SJCRH30 (cell line): ENCODE measurements around the gene DCTN2. TPM values are rescaled to one million over a fixed set of nuclear protein-coding genes. Genes with fewer than 3 reads are reported as not detected.
A peak's percentile ranks its signal among the peaks of the same experiment; 100 is the strongest.
"Not testable (repeated sequence)": the region's sequence is repeated elsewhere in the genome, so short reads cannot be mapped to it uniquely, and the experiment has no call there.

Experiments used
- DNase-seq, 2 experiments: peaks; one replicate each; pipeline ENCODE4 v3.0.0-alpha.2; 2015 to 2020
- H3K27ac ChIP-seq: fragments of 250-450 bp; sonication (Bioruptor Pico); 2 replicates; pipeline ENCODE4 v1.5.1; 2020; ENCODE audit warnings: mild to moderate bottlenecking, moderate library complexity
- H3K27me3 ChIP-seq: fragments of 250-450 bp; sonication (Bioruptor Pico); 2 replicates; pipeline ENCODE4 v1.5.1; 2020; ENCODE audit warnings: mild to moderate bottlenecking, moderate library complexity
- H3K36me3 ChIP-seq: fragments of 250-450 bp; sonication (Bioruptor Pico); 2 replicates; pipeline ENCODE4 v1.5.1; 2020; ENCODE audit warnings: mild to moderate bottlenecking, moderate library complexity
- H3K4me1 ChIP-seq: fragments of 250-450 bp; sonication (Bioruptor Pico); 2 replicates; pipeline ENCODE4 v1.5.1; 2020; ENCODE audit warnings: mild to moderate bottlenecking, moderate library complexity
- H3K4me3 ChIP-seq: fragments of 250-450 bp; sonication (Bioruptor Pico); 2 replicates; pipeline ENCODE4 v1.5.1; 2020; ENCODE audit warnings: mild to moderate bottlenecking, moderate library complexity
- H3K9me3 ChIP-seq: fragments of 250-450 bp; sonication (Bioruptor Pico); replicated peaks from 2 replicates; pipeline ENCODE4 v1.5.1; 2020; ENCODE audit warnings: mild to moderate bottlenecking, moderate library complexity
- total RNA-seq: library from RNA; depleted of rRNA; stranded (reverse); fragments of >200 nt; shearing (Covaris generic); gene quantifications from 2 replicates; pipeline ENCODE4 v1.2.3, GENCODE V29; 2014

DCTN2 gene
- total RNA-seq, 1 experiment from 2014 or later = 83.3 TPM

- peaks cover 41% of the 10 kb centered on the region for H3K36me3 ChIP-seq
- H3K4me1 ChIP-seq = peaks cover 43% of the 10 kb centered on the region
Observed at GRCh38 chr12:57522011-57522886, 24.7 kb downstream of the DCTN2 start, which contains the start of gene MBD6. Gene MBD6 (plus strand): TSS chr12:57522824. CDS start chr12:57524304, 1,480 bp downstream.

GRCh38 chr12:57521525-57522010 lies 25.4 kb downstream of the DCTN2 start:
- H3K9me3 ChIP-seq = no peaks in the 10 kb centered on the region
- H3K27me3 ChIP-seq = no peaks in the 10 kb centered on the region
- peaks cover 43% of the 10 kb centered on the region for H3K4me1 ChIP-seq
- peak; percentile 98 to 99 for DNase-seq
- H3K4me3 ChIP-seq = peak overlapping the region; percentile 65
- H3K36me3 ChIP-seq = peaks cover 41% of the 10 kb centered on the region
- peak overlapping the region; percentile 75 for H3K27ac ChIP-seq

More at GRCh38 chr12:57522011-57522886, 24.7 kb downstream of the DCTN2 start, which contains the start of gene MBD6:
- Histone ChIP-seq H3K9me3 (no peaks in the 10 kb centered on the region), H3K27ac (peak within 1 kb of the TSS; percentile 75), H3K4me3 (peak within 1 kb of the TSS; percentile 65), H3K27me3 (no peaks in the 10 kb centered on the region)
- peak; percentile 100 for DNase-seq

DNA sequence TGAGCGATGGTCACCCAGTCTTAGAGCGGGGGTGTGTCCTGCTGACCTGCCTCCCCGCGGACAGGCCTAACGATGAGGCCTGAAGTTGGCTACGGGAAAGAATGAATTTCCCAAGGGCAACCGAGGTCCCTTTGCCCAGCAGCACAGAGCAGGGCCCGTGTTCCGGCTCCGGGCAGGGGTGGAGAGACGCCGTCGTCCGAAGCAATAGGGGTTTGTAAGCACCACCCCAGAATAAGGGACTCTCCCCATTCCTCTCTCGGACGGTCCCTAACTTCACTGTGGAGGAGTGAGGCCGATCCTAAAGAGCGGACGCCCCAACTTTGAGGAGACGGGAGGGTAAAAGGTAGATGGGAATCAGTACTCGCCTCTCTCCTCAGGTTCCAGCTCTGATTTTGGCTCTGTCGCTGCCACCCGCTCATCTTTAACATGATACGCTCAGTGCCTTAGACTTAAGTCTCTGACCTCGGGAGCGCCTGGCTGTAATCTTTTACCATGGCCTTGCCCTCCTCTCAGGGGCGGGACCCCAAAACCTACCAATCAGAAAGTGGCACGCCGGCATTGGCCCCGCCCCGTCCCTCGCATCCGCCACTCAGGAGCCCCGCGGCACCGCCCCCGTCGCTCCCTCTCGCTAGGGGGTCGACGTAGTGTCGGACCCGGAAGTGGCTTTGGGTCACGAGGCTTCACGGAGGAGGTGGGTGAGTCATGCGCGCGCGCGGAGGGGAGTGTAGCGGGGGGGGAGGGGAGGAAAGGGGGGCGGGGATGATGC lies 26.8 kb downstream of the DCTN2 start, which contains the start of gene DDIT3:
Gene DDIT3, minus strand, starts transcription at position 462 of the 766 bp plus-strand sequence. CDS start 3,108 bp downstream, outside the sequence.
- peaks cover 43% of the 10 kb centered on the region for H3K4me1 ChIP-seq
- peak; percentile 100 for DNase-seq

DNA sequence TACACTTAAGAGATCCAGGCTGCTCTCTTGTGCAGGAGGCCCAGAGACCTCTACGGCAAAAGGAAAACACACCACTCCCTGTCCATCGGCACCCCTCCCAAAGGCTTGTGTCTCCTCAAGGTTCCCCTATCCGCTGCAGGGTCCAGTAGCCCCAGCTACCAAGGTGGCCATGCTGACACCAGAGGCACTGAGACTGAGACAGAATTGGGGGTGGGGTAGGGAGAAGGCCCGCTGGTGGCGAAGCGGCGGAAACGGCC lies 27.3 kb downstream of the DCTN2 start:
- Histone ChIP-seq H3K36me3 (peaks cover 47% of the 10 kb centered on the region), H3K27me3 (no peaks in the 10 kb centered on the region), H3K4me1 (peaks cover 39% of the 10 kb centered on the region), H3K4me3 (peak overlapping the region; percentile 74), H3K9me3 (no peaks in the 10 kb centered on the region), H3K27ac (peak overlapping the region; percentile 79)
- DNase-seq = peak; percentile 90 to 96

More for the DNA sequence above, 26.8 kb downstream of the DCTN2 start, which contains the start of gene DDIT3:
- no peaks in the 10 kb centered on the region for H3K27me3 ChIP-seq
- no peaks in the 10 kb centered on the region for H3K9me3 ChIP-seq
- H3K27ac ChIP-seq = peak within 1 kb of the TSS; percentile 79
- H3K36me3 ChIP-seq = peaks cover 46% of the 10 kb centered on the region
- peak within 1 kb of the TSS; percentile 74 for H3K4me3 ChIP-seq

- Histone ChIP-seq H3K27me3 (no peaks in the 10 kb centered on the region), H3K36me3 (peaks cover 52% of the 10 kb centered on the region), H3K4me3 (peak overlapping the region; percentile 74), H3K4me1 (peaks cover 34% of the 10 kb centered on the region), H3K9me3 (no peaks in the 10 kb centered on the region), H3K27ac (peak overlapping the region; percentile 79)
- DNase-seq = peak in 1 of 2 experiments; percentile 94
Observed at GRCh38 chr12:57518920-57519795, 27.8 kb downstream of the DCTN2 start.

GRCh38 chr12:57518176-57518919 lies 28.6 kb downstream of the DCTN2 start:
- Histone ChIP-seq H3K27me3 (no peaks in the 10 kb centered on the region), H3K9me3 (no peaks in the 10 kb centered on the region), H3K36me3 (peaks cover 60% of the 10 kb centered on the region), H3K27ac (no peak overlapping the region), H3K4me1 (peaks cover 26% of the 10 kb centered on the region), H3K4me3 (no peak overlapping the region)
- DNase-seq = no peak

- Histone ChIP-seq H3K4me1 (peaks cover 25% of the 10 kb centered on the region), H3K36me3 (peaks cover 67% of the 10 kb centered on the region)
- H3K27me3 ChIP-seq, H3K27ac ChIP-seq, DNase-seq, H3K9me3 ChIP-seq, H3K4me3 ChIP-seq: not testable (repeated sequence)
Observed at GRCh38 chr12:57517718-57518117, 29.3 kb downstream of the DCTN2 start.

DNA sequence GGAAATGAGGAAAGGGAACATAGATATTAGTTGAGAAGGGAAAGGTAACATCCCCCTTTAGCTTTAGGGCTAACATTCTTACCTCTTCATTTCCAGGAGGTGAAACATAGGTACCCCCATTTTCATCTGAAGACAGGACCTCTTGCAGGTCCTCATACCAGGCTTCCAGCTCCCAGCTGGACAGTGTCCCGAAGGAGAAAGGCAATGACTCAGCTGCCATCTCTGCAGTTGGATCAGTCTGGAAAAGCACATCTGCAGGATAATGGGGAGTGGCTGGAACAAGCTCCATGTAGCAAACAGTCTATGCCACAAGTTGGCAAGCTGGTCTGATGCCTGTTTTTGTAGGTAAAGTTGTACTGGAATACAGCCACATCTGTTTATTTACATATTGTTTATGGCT lies 29.8 kb downstream of the DCTN2 start:
- peak in 1 of 2 experiments; percentile 58 for DNase-seq

DNA sequence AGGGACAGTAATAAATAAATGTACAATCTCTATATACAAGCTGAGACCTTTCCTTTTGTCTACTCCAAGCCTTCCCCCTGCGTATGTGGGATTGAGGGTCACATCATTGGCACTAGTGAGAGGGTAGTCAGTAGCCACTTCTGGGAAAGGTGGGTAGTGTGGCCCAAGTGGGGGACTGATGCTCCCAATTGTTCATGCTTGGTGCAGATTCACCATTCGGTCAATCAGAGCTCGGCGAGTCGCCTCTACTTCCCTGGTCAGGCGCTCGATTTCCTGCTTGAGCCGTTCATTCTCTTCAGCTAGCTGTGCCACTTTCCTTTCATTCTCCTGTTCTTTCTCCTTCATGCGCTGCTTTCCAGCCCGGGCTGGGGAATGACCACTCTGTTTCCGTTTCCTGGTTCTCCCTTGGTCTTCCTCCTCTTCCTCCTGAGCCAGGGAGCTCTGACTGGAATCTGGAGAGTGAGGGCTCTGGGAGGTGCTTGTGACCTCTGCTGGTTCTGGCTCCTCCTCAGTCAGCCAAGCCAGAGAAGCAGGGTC lies 30.3 kb downstream of the DCTN2 start:
- DNase-seq = no peak
- Histone ChIP-seq H3K36me3 (peaks cover 77% of the 10 kb centered on the region), H3K27me3 (no peaks in the 10 kb centered on the region), H3K27ac (no peak overlapping the region), H3K4me3 (no peak overlapping the region), H3K9me3 (no peaks in the 10 kb centered on the region), H3K4me1 (peaks cover 20% of the 10 kb centered on the region)

More for the DNA sequence above, 29.8 kb downstream of the DCTN2 start:
- Histone ChIP-seq H3K9me3 (no peaks in the 10 kb centered on the region), H3K4me3 (no peak overlapping the region), H3K36me3 (peaks cover 72% of the 10 kb centered on the region), H3K4me1 (peaks cover 25% of the 10 kb centered on the region), H3K27me3 (no peaks in the 10 kb centered on the region), H3K27ac (no peak overlapping the region)

GRCh38 chr12:57515934-57516541 lies 31.0 kb downstream of the DCTN2 start:
- Histone ChIP-seq H3K4me3 (no peak overlapping the region), H3K4me1 (peaks cover 14% of the 10 kb centered on the region), H3K36me3 (peaks cover 84% of the 10 kb centered on the region), H3K27ac (no peak overlapping the region), H3K27me3 (no peaks in the 10 kb centered on the region), H3K9me3 (no peaks in the 10 kb centered on the region)
- no peak for DNase-seq

DNA sequence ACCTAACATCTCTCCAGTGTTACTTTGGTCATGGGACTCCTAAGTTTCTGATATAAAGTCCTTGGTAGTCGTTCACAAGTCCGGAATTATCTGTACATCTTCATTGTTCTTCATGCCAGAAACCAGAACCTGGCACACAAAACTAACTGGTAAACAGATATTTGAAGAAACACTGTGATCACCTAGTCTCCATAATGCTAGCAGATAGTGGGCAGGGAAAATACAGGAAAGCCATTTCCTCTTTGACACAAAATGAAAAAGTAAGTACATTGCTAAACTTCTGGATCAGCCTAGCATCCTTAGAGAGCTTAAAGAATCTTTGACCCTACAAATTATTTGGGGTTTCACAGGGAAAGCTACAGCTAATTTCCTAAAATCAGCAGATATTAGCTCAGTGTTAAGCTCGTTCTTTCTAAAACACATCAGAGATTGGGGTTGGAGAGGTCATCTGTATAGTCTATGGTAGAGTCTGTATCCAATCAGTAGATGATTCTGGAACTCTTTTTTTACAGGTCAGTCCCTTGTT lies 31.5 kb downstream of the DCTN2 start:
- no peak overlapping the region for H3K27ac ChIP-seq
- no peaks in the 10 kb centered on the region for H3K9me3 ChIP-seq
- DNase-seq = no peak
- H3K4me1 ChIP-seq = peaks cover 12% of the 10 kb centered on the region; the same call in 1 of the 2 replicates
- H3K4me3 ChIP-seq = no peak overlapping the region
- H3K36me3 ChIP-seq = peaks cover 89% of the 10 kb centered on the region
- no peaks in the 10 kb centered on the region for H3K27me3 ChIP-seq

DNA sequence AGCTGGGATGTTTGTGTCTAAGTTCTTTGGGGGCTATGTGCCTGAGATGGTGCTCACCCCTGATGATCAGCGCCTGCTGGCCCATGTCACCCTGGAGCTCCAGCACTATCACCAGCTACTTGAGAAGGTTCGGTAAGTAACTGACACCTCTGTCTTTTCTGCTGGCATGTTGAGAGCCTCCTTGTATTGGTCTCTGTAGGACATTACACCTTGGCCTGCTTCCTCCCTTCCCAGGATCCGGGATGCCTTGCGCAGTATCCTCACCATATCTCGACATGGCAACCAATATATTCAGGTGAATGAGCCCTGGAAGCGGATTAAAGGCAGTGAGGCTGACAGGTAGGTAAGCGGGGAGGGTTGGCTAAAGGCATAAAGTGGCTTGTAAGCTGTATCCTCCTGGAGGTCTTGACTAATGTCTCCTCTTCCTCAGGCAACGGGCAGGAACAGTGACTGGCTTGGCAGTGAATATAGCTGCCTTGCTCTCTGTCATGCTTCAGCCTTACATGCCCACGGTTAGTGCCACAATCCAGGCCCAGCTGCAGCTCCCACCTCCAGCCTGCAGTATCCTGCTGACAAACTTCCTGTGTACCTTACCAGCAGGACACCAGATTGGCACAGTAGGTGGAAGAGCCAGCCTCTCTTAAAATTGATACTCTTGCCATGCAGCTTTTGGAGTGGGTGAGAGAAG lies 32.1 kb downstream of the DCTN2 start:
- no peaks in the 10 kb centered on the region for H3K27me3 ChIP-seq
- H3K4me1 ChIP-seq = peaks cover 12% of the 10 kb centered on the region; the same call in 1 of the 2 replicates
- DNase-seq = no peak
- no peak overlapping the region for H3K27ac ChIP-seq
- peaks cover 94% of the 10 kb centered on the region for H3K36me3 ChIP-seq
- no peaks in the 10 kb centered on the region for H3K9me3 ChIP-seq
- no peak overlapping the region for H3K4me3 ChIP-seq
